B cell (primary cell): ENCODE data around the gene ALDH1L2.

Source experiments
- EZH2 ChIP-seq: IDR thresholded peaks from 2 replicates; pipeline ENCODE4 v1.6.1; 2012; ENCODE audit warnings: borderline replicate concordance, low read depth, mild to moderate bottlenecking, moderate library complexity, low read length; ENCODE audit not compliant: insufficient read depth, poor library complexity, severe bottlenecking
- TF ChIP-seq, protein P1 (sequence below): fragments of 200-600 bp; IDR thresholded peaks from one replicate; pipeline ENCODE4 v1.8.0; 2022; ENCODE audit warnings: antibody characterized with exemption, mild to moderate bottlenecking

DNA sequence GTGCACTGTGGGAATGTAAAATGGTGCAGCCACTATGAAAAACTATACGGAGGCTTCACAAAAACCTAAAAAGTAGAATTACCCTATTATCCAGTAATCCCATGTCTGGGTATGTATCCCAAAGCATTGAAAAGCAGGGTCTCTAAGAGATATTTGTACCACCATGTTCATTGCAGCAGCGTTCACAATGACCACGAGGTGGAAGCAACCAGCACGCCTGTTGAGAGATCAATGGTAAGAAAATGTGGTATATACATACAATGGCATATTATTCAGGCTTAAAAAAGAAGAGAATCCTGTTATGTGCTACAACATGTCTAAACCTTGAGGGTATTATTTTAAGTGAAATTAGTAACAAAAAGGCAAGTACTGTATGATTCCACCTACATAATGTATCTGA is 99.1 kb downstream of the ALDH1L2 start:
- TF ChIP-seq, protein P1, sequence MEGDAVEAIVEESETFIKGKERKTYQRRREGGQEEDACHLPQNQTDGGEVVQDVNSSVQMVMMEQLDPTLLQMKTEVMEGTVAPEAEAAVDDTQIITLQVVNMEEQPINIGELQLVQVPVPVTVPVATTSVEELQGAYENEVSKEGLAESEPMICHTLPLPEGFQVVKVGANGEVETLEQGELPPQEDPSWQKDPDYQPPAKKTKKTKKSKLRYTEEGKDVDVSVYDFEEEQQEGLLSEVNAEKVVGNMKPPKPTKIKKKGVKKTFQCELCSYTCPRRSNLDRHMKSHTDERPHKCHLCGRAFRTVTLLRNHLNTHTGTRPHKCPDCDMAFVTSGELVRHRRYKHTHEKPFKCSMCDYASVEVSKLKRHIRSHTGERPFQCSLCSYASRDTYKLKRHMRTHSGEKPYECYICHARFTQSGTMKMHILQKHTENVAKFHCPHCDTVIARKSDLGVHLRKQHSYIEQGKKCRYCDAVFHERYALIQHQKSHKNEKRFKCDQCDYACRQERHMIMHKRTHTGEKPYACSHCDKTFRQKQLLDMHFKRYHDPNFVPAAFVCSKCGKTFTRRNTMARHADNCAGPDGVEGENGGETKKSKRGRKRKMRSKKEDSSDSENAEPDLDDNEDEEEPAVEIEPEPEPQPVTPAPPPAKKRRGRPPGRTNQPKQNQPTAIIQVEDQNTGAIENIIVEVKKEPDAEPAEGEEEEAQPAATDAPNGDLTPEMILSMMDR, result no peak
- no peak for TF ChIP-seq EZH2
